ENCODE results near the gene ZSWIM5.

GRCh38 chr1:45037456-45037855, 168.9 kb downstream of the ZSWIM5 start:
- TF ChIP-seq TOE1 (IDR thresholded peaks at IDR 0.05; ENCODE audit: borderline replicate concordance) (no peak), TOE1 (CRISPR knock-in tag; IDR thresholded peaks at IDR 0.05; ENCODE audit: borderline replicate concordance, low read depth) (no peak), GTF3C2 (IDR thresholded peaks at IDR 0.05; ENCODE audit: borderline replicate concordance, extremely low read depth, insufficient read length) (no peak), NKRF (IDR thresholded peaks at IDR 0.05; ENCODE audit: borderline replicate concordance) (no peak), CHD1 (IDR thresholded peaks at IDR 0.05; ENCODE audit: low read length) (no peak), MAFK (IDR thresholded peaks at IDR 0.05; ENCODE audit: low read length) (peak; percentile 51; the same call in 1 of the 2 replicates), KAT7 (CRISPR knock-in tag; IDR thresholded peaks at IDR 0.05; ENCODE audit: borderline replicate concordance) (no peak), CTCF (IDR thresholded peaks at IDR 0.05 in 2 of 3, conservative IDR thresholded peaks at IDR 0.05 in 1 of 3; ENCODE audit: insufficient read depth in 2 of 3, low read depth in 1 of 3, low read length in 3 of 3) (no peak), ZBTB34 (CRISPR knock-in tag; IDR thresholded peaks at IDR 0.05) (no peak)
